Transverse colon (tissue), 4 donors: ENCODE measurements around the gene SCD. TPM values are rescaled to one million over a fixed set of nuclear protein-coding genes. Genes with fewer than 3 reads are reported as not detected.

Source experiments
- DNase-seq: peaks from one replicate; pipeline ENCODE4 v3.0.0-alpha.2; 2019
- H3K27ac ChIP-seq, 4 donors: fragments of 200-600 bp; sonication (generic); 2 replicates each; pipeline ENCODE4 v1.5.1; 2016 to 2018; ENCODE audit warnings: inconsistent platforms in 4 of 4
- H3K27me3 ChIP-seq: fragments of 200-600 bp; sonication (generic); 2 replicates; pipeline ENCODE4 v1.5.1; 2017; ENCODE audit warnings: inconsistent platforms
- H3K36me3 ChIP-seq, 4 donors: fragments of 200-600 bp; sonication (generic); 2 replicates each; pipeline ENCODE4 v1.5.1; 2017 to 2019; ENCODE audit warnings: inconsistent platforms in 4 of 4
- H3K4me1 ChIP-seq, 4 donors: fragments of 200-600 bp; sonication (generic); 2 replicates each; pipeline ENCODE4 v1.5.1; 2017 to 2020; ENCODE audit warnings: inconsistent platforms in 4 of 4
- H3K4me3 ChIP-seq, 4 donors: fragments of 200-600 bp; sonication (generic); 1 replicate in 1 of 4; 2 replicates in 3 of 4; pipeline versions ENCODE4 v1.5.1 to v1.6.1; 2017 to 2019; ENCODE audit warnings: inconsistent platforms in 4 of 4
- H3K9me3 ChIP-seq, 2 donors: fragments of 200-600 bp; sonication (generic); 2 replicates each; pipeline ENCODE4 v1.5.1; 2017 to 2019; ENCODE audit warnings: inconsistent platforms in 2 of 2
- EP300 ChIP-seq: sonication (generic); formaldehyde crosslinking; IDR thresholded peaks from one replicate; pipeline ENCODE4 v1.6.1; 2017; ENCODE audit warnings: antibody characterized with exemption, low read depth
- POLR2A ChIP-seq: fragments of 450-650 bp; IDR thresholded peaks from one replicate; pipeline ENCODE4 v1.6.1; 2016; ENCODE audit warnings: antibody characterized with exemption, mild to moderate bottlenecking, moderate library complexity
- POLR2AphosphoS5 ChIP-seq, 3 donors: sonication (generic); formaldehyde crosslinking; IDR thresholded peaks; one replicate each; pipeline ENCODE4 v1.6.1; 2016; ENCODE audit warnings: antibody characterized with exemption in 3 of 3
- WGBS, 2 donors: methylation state at CpG; one replicate each; pipeline ENCODE4 v1.1.5; 2018; ENCODE audit warnings: low coverage in 1 of 2; 5-methylcytosine and 5-hydroxymethylcytosine counted together
- in situ Hi-C, 4 donors: fragments of 200-750 bp; cut with MboI; loops; one replicate each; pipeline versions ENCODE4 v1.15.0 to v1.15.1; 2017; ENCODE audit warnings: low sequenced_read_pairs in 3 of 4, low pct_ligation_motif_present in 1 of 4, low pct_unique_long_range_greater_than_20kb in 1 of 4
- intact Hi-C: fragments of 100-400 bp; cut with DNase I; formaldehyde crosslinking; loops from one replicate; pipeline ENCODE4 v1.15.1; 2023; ENCODE audit warnings: low total_unique reads
- total RNA-seq, 4 donors: library from RNA; depleted of rRNA; stranded (reverse); fragments of >200 nt; gene quantifications; one replicate each; pipeline ENCODE4 v1.1.0, GENCODE V29; 2016
- TF ChIP-seq, protein P1 (sequence below), 5 experiments: fragments of 200-600 bp in 3 of 5; fragments of 450-650 bp in 2 of 5; sonication (generic) in 3 of 5; IDR thresholded peaks; 1 replicate in 2 of 5; 2 replicates in 3 of 5; pipeline ENCODE4 v1.5.1; 2016 to 2017; ENCODE audit warnings: antibody characterized with exemption in 5 of 5, inconsistent platforms in 3 of 5, mild to moderate bottlenecking in 2 of 5, moderate library complexity in 1 of 5

Gene SCD
- total RNA-seq, 4 donors from 2014 or later, result 9.2 to 62.1 (median 21.8) TPM

DNA sequence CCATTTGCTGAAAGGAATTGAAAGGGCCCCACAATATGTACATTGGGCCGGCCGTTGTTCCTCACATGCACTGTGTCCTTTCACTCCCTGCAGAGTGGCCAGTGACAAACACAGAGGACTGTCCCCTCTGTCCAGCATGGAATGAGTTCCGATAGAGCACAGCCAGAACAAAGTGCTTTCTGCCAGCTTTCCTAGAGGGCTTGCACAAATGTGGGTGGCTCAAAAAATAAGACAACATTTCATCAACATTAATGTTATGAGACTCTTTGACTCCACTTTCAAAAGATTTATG is 19.4 kb upstream of the SCD start:
- WGBS, 2 donors, result 62 to 81% methylated on average over 3 of the region's 3 CpGs

DNA sequence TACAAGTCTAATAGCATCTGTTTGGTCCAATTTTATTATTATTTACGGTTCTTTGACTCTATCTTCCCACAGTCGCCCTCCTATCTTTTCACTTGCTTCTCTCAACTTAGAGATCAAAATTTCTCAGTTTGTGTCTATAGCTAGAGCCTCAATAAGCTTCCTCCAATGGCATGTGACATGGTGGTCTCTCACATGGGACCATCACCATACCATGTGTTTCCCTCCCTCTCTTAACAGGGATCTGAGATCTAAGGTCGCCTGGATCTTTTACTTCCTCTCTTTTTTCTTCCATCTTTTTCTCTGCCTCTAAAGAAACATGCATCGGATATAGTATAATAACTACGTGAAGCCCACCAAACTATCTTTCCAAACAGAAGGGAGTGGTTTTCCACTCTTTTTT is 18.8 kb upstream of the SCD start:
- H3K36me3 ChIP-seq, result no peaks in the 10 kb centered on the region
- no peaks in the 10 kb centered on the region for H3K9me3 ChIP-seq
- intact Hi-C loops, result no loop called here
- no peak for DNase-seq
- TF ChIP-seq, protein P1, sequence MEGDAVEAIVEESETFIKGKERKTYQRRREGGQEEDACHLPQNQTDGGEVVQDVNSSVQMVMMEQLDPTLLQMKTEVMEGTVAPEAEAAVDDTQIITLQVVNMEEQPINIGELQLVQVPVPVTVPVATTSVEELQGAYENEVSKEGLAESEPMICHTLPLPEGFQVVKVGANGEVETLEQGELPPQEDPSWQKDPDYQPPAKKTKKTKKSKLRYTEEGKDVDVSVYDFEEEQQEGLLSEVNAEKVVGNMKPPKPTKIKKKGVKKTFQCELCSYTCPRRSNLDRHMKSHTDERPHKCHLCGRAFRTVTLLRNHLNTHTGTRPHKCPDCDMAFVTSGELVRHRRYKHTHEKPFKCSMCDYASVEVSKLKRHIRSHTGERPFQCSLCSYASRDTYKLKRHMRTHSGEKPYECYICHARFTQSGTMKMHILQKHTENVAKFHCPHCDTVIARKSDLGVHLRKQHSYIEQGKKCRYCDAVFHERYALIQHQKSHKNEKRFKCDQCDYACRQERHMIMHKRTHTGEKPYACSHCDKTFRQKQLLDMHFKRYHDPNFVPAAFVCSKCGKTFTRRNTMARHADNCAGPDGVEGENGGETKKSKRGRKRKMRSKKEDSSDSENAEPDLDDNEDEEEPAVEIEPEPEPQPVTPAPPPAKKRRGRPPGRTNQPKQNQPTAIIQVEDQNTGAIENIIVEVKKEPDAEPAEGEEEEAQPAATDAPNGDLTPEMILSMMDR (IDR thresholded peaks at IDR 0.05), result no peak
- no peak for TF ChIP-seq POLR2A
- no peak for TF ChIP-seq EP300
- no peak for TF ChIP-seq POLR2AphosphoS5 (IDR thresholded peaks at IDR 0.05)
- in situ Hi-C loops, result loop anchor here in 2 of 4 donors (25.0 kb wide), 1 partner anchor 184 kb away; the partner anchor contains the start of gene SEC31B (in 2 of the 2)
- H3K27ac ChIP-seq, result no peak overlapping the region
- H3K4me1 ChIP-seq, result peaks cover 0 to 5% (median 0%) of the 10 kb centered on the region in 4 donors
- peaks cover 40% of the 10 kb centered on the region for H3K27me3 ChIP-seq
- H3K4me3 ChIP-seq, result no peak overlapping the region
- WGBS, 2 donors, result 67 to 89% methylated on average over 3 to 5 of the region's 5 CpGs

More for the DNA sequence above, 19.4 kb upstream of the SCD start:
- Histone ChIP-seq H3K27ac (no peak overlapping the region), H3K9me3 (no peaks in the 10 kb centered on the region), H3K27me3 (peaks cover 42% of the 10 kb centered on the region), H3K4me3 (no peak overlapping the region), H3K36me3 (no peaks in the 10 kb centered on the region), H3K4me1 (peaks cover 0 to 5% (median 0%) of the 10 kb centered on the region in 4 donors)
- intact Hi-C loops (no loop called here), in situ Hi-C loops (loop anchor here in 2 of 4 donors (25.0 kb wide), 1 partner anchor 185 kb away; the partner anchor contains the start of gene SEC31B (in 2 of the 2))
- no peak for DNase-seq
- TF ChIP-seq EP300 (no peak), POLR2A (no peak)

DNA sequence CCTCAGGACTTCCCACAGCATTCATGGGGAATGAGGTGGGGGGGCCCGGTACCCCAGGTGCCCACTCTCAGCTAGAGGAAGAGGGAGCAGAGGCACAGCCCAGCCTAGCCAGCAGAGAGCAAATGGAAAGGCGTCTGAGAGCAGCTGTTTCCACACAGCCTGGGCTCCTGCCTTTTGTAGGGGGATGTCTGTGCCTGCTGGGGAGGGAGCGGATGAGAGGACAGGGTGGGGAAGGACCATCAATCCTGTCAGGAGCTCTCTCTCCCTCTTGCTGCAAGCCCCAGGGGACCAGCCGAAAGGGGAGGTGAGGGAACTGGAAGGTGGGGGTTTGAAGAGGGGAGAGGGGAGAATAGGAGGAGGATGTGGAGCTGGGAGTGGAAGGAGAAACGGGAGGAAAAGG is 17.0 kb upstream of the SCD start, which contains the start of gene PKD2L1:
TSS of gene PKD2L1 (minus strand) at position 150 of the 400 bp plus-strand sequence. CDS start at position 25, 125 bp downstream.
- Histone ChIP-seq H3K27me3 (peaks cover 54% of the 10 kb centered on the region), H3K4me1 (peaks cover 0 to 5% (median 0%) of the 10 kb centered on the region in 4 donors), H3K9me3 (no peaks in the 10 kb centered on the region), H3K4me3 (no peak within 1 kb of the TSS), H3K36me3 (no peaks in the 10 kb centered on the region), H3K27ac (no peak within 1 kb of the TSS)
- DNase-seq, result no peak
- 60% methylated on average over 1 to 5 of the region's 5 CpGs for WGBS, 2 donors
- intact Hi-C loops (no loop called here), in situ Hi-C loops (loop anchor here in 2 of 4 donors (25.0 kb wide), 1 partner anchor 182 kb away; the partner anchor contains the start of gene SEC31B (in 2 of the 2))
- TF ChIP-seq POLR2AphosphoS5 (IDR thresholded peaks at IDR 0.05) (no peak), POLR2A (no peak), EP300 (no peak)
- TF ChIP-seq, protein P1 (IDR thresholded peaks at IDR 0.05), result no peak

- in situ Hi-C loops, result loop anchor here in 2 of 4 donors (25.0 kb wide), 1 partner anchor 179 kb away; the partner anchor contains the start of gene SEC31B (in 2 of the 2)
- intact Hi-C loops, result no loop called here
- 43 to 75% methylated on average over 1 to 4 of the region's 4 CpGs for WGBS, 2 donors
- H3K27me3 ChIP-seq, result peaks cover 51% of the 10 kb centered on the region
- no peak for TF ChIP-seq POLR2A
- no peak for TF ChIP-seq EP300
- TF ChIP-seq, protein P1 (IDR thresholded peaks at IDR 0.05), result no peak
- no peak for TF ChIP-seq POLR2AphosphoS5 (IDR thresholded peaks at IDR 0.05)
- no peaks in the 10 kb centered on the region for H3K36me3 ChIP-seq
- H3K27ac ChIP-seq, result no peak overlapping the region
- no peaks in the 10 kb centered on the region for H3K4me1 ChIP-seq
- H3K4me3 ChIP-seq, result no peak overlapping the region
- DNase-seq, result no peak
- H3K9me3 ChIP-seq, result no peaks in the 10 kb centered on the region
Measured at GRCh38 chr10:100333106-100333505, 13.9 kb upstream of the SCD start.
